Measurements from ENCODE around the gene PEAR1. TPM values are rescaled to one million over a fixed set of nuclear protein-coding genes. Genes with fewer than 3 reads are reported as not detected.

PEAR1 gene
- total RNA-seq, 1 experiment from 2014 or later, result 0.18 TPM

DNA sequence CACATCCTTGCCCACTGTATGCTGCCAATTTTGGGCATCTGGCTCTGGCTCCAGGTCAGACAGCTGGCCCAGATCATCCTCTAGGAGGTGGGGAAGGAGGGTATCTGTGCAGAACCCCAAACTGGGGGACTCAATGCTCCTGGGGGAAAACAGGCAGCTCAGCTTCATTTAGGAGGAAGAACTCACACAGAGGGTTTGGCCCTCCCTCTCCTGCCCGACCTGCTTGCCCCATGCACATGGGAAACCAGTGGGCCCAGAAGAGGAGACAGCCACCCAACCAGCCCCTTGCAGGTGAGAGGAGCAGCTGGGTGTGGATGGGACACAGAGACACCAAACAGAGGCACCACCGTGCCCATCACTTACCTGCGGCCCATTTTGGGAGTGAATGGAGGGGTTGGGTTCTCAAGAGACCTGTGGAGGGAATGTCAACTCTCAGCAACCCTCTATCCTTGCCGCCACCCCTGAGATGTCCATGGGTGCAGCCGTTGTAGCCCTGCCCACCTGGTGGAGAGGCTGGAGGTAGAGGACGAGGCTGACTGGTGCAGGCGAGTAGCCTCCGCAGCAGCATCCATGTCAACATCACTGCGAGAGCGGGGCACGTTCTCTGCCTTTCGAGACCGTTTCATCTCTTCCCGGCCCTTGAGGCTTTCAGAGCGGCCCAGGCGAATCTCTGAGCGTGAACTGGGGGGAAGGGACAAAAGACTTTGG, 54.5 kb downstream of the PEAR1 start:
- H3K9me3 ChIP-seq, result no peaks in the 10 kb centered on the region
- Mint-ChIP-seq H3K4me1 (ENCODE audit: low read depth, unreplicated experiment) (no peaks in the 10 kb centered on the region), H3K9me3 (ENCODE audit: unreplicated experiment) (no peaks in the 10 kb centered on the region), H3K27me3 (ENCODE audit: insufficient read depth, unreplicated experiment) (no peaks in the 10 kb centered on the region), H3K36me3 (ENCODE audit: insufficient read depth, unreplicated experiment) (peaks cover 76% of the 10 kb centered on the region), H3K4me3 (ENCODE audit: unreplicated experiment) (no peak overlapping the region), H3K27ac (ENCODE audit: unreplicated experiment) (no peak overlapping the region)
- ChIA-PET CTCF (interaction anchor here (0.6 to 1.4 kb wide), 4 partner anchors 11 to 126 kb away, joined by 3 to 4 read pairs (median 4); no protein-coding TSS in a partner anchor), POLR2A (no interaction called here)
- no peak for DNase-seq
- BruUV-seq (replicated peaks), result no TSS peak
- TF ChIP-seq, protein P1, sequence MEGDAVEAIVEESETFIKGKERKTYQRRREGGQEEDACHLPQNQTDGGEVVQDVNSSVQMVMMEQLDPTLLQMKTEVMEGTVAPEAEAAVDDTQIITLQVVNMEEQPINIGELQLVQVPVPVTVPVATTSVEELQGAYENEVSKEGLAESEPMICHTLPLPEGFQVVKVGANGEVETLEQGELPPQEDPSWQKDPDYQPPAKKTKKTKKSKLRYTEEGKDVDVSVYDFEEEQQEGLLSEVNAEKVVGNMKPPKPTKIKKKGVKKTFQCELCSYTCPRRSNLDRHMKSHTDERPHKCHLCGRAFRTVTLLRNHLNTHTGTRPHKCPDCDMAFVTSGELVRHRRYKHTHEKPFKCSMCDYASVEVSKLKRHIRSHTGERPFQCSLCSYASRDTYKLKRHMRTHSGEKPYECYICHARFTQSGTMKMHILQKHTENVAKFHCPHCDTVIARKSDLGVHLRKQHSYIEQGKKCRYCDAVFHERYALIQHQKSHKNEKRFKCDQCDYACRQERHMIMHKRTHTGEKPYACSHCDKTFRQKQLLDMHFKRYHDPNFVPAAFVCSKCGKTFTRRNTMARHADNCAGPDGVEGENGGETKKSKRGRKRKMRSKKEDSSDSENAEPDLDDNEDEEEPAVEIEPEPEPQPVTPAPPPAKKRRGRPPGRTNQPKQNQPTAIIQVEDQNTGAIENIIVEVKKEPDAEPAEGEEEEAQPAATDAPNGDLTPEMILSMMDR (IDR thresholded peaks at IDR 0.05; ENCODE audit: insufficient read depth in 1 of 2, low read depth in 1 of 2, low read length in 1 of 2, severe bottlenecking in 1 of 2, unreplicated experiment in 1 of 2), result no peak
- no peak overlapping the region for H3K4me3 ChIP-seq (ENCODE audit: low read depth, low read length)
- no peaks in the 10 kb centered on the region for H3K4me1 ChIP-seq
- H3K27me3 ChIP-seq (replicated peaks; ENCODE audit: control insufficient read depth, insufficient read depth, low read length), result no peaks in the 10 kb centered on the region
- intact Hi-C loops (cut with micrococcal nuclease; ENCODE audit: unreplicated experiment), result no loop called here
- H3K36me3 ChIP-seq (ENCODE audit: control insufficient read depth, insufficient read depth, low read length), result no peaks in the 10 kb centered on the region; the same call in 1 of the 2 replicates

- TF ChIP-seq, protein P1 (IDR thresholded peaks at IDR 0.05; ENCODE audit: insufficient read depth in 1 of 2, low read depth in 1 of 2, low read length in 1 of 2, severe bottlenecking in 1 of 2, unreplicated experiment in 1 of 2), result peak; percentile 36 to 47
- no peak overlapping the region for H3K27ac Mint-ChIP-seq (ENCODE audit: unreplicated experiment)
- H3K4me3 Mint-ChIP-seq (ENCODE audit: unreplicated experiment), result no peak overlapping the region
- no peaks in the 10 kb centered on the region for H3K9me3 ChIP-seq
- no peaks in the 10 kb centered on the region for H3K27me3 Mint-ChIP-seq (ENCODE audit: insufficient read depth, unreplicated experiment)
- DNase-seq, result no peak
- no peaks in the 10 kb centered on the region for H3K4me1 ChIP-seq
- no peaks in the 10 kb centered on the region; the same call in 1 of the 2 replicates for H3K36me3 ChIP-seq (ENCODE audit: control insufficient read depth, insufficient read depth, low read length)
- no peaks in the 10 kb centered on the region for H3K4me1 Mint-ChIP-seq (ENCODE audit: low read depth, unreplicated experiment)
- CTCF ChIA-PET, result interaction anchor here (0.5 to 1.4 kb wide), 5 partner anchors 10 to 125 kb away, joined by 3 to 6 read pairs (median 4); no protein-coding TSS in a partner anchor
- no peak overlapping the region for H3K4me3 ChIP-seq (ENCODE audit: low read depth, low read length)
- POLR2A ChIA-PET, result no interaction called here
- BruUV-seq (replicated peaks), result no TSS peak
- intact Hi-C loops (cut with micrococcal nuclease; ENCODE audit: unreplicated experiment), result no loop called here
- H3K36me3 Mint-ChIP-seq (ENCODE audit: insufficient read depth, unreplicated experiment), result peaks cover 75% of the 10 kb centered on the region
- no peaks in the 10 kb centered on the region for H3K9me3 Mint-ChIP-seq (ENCODE audit: unreplicated experiment)
- H3K27me3 ChIP-seq (replicated peaks; ENCODE audit: control insufficient read depth, insufficient read depth, low read length), result no peaks in the 10 kb centered on the region
Measured at GRCh38 chr1:156948708-156949107, 55.2 kb downstream of the PEAR1 start.

GRCh38 chr1:156949127-156949526, 55.6 kb downstream of the PEAR1 start:
- no peaks in the 10 kb centered on the region for H3K9me3 ChIP-seq
- no peak overlapping the region for H3K4me3 ChIP-seq (ENCODE audit: low read depth, low read length)
- H3K27me3 ChIP-seq (replicated peaks; ENCODE audit: control insufficient read depth, insufficient read depth, low read length), result no peaks in the 10 kb centered on the region
- no peak overlapping the region for H3K27ac Mint-ChIP-seq (ENCODE audit: unreplicated experiment)
- H3K36me3 Mint-ChIP-seq (ENCODE audit: insufficient read depth, unreplicated experiment), result peaks cover 72% of the 10 kb centered on the region
- ChIA-PET CTCF (interaction anchor here (0.5 to 1.4 kb wide), 4 partner anchors 9 to 125 kb away, joined by 3 to 6 read pairs (median 4); no protein-coding TSS in a partner anchor), POLR2A (no interaction called here)
- TF ChIP-seq, protein P1 (IDR thresholded peaks at IDR 0.05; ENCODE audit: insufficient read depth in 1 of 2, low read depth in 1 of 2, low read length in 1 of 2, severe bottlenecking in 1 of 2, unreplicated experiment in 1 of 2), result no peak
- no peaks in the 10 kb centered on the region for H3K4me1 Mint-ChIP-seq (ENCODE audit: low read depth, unreplicated experiment)
- H3K4me3 Mint-ChIP-seq (ENCODE audit: unreplicated experiment), result no peak overlapping the region
- BruUV-seq (replicated peaks), result no TSS peak
- no peaks in the 10 kb centered on the region; the same call in 1 of the 2 replicates for H3K36me3 ChIP-seq (ENCODE audit: control insufficient read depth, insufficient read depth, low read length)
- DNase-seq, result no peak
- H3K4me1 ChIP-seq, result no peaks in the 10 kb centered on the region
- no peaks in the 10 kb centered on the region for H3K27me3 Mint-ChIP-seq (ENCODE audit: insufficient read depth, unreplicated experiment)
- intact Hi-C loops (cut with micrococcal nuclease; ENCODE audit: unreplicated experiment), result no loop called here
- H3K9me3 Mint-ChIP-seq (ENCODE audit: unreplicated experiment), result no peaks in the 10 kb centered on the region
